Neural cell (in vitro differentiated cells): ENCODE data around the gene SYK. TPM values are rescaled to one million over a fixed set of nuclear protein-coding genes. Genes with fewer than 3 reads are reported as not detected.

Source experiments
- H2AFZ ChIP-seq: fragments of 200-600, 300-800 bp; sonication (generic), shearing (Covaris generic); 2 replicates; pipeline ENCODE4 v1.6.0; 2014; ENCODE audit warnings: low read depth, mild to moderate bottlenecking, antibody characterized with exemption, low read length, moderate library complexity
- H3F3A ChIP-seq: fragments of 200-600 bp; shearing (Covaris generic); 2 replicates; pipeline ENCODE4 v1.6.1; 2016; ENCODE audit warnings: mild to moderate bottlenecking, moderate library complexity, mixed read lengths, antibody characterized with exemption, low read length; ENCODE audit not compliant: insufficient read depth, poor library complexity, severe bottlenecking
- H3K27ac ChIP-seq: fragments of 200-600, 300-800 bp; sonication (generic), shearing (Covaris generic); 2 replicates; pipeline ENCODE4 v1.5.1; 2014; ENCODE audit warnings: mild to moderate bottlenecking, low read length, moderate library complexity
- H3K27me3 ChIP-seq: fragments of 300-800, 200-600 bp; sonication (generic), shearing (Covaris generic); 2 replicates; pipeline ENCODE4 v1.6.0; 2014; ENCODE audit warnings: mild to moderate bottlenecking, low read depth, low read length, moderate library complexity; ENCODE audit not compliant: insufficient read depth
- H3K36me3 ChIP-seq: fragments of 300-800, 200-600 bp; sonication (generic), shearing (Covaris generic); 2 replicates; pipeline ENCODE4 v1.5.1; 2014; ENCODE audit warnings: mild to moderate bottlenecking, antibody characterized with exemption, low read length, moderate library complexity; ENCODE audit not compliant: insufficient read depth
- H3K4me2 ChIP-seq: fragments of 300-800, 200-600 bp; sonication (generic), shearing (Covaris generic); 2 replicates; pipeline ENCODE4 v1.6.0; 2014; ENCODE audit warnings: mild to moderate bottlenecking, low read length
- H3K4me3 ChIP-seq: fragments of 300-800, 200-600 bp; sonication (generic), shearing (Covaris generic); 2 replicates; pipeline ENCODE4 v1.5.1; 2014; ENCODE audit warnings: mild to moderate bottlenecking, low read length, moderate library complexity
- H3K79me2 ChIP-seq: fragments of 200-600 bp; shearing (Covaris generic); replicated peaks from 2 replicates; pipeline ENCODE4 v1.6.0; 2014; ENCODE audit warnings: mild to moderate bottlenecking, low read length, moderate library complexity; ENCODE audit not compliant: insufficient read depth
- H3K9ac ChIP-seq: fragments of 300-800, 200-600 bp; sonication (generic), shearing (Covaris generic); 2 replicates; pipeline ENCODE4 v1.6.1; 2016; ENCODE audit warnings: mild to moderate bottlenecking, low read length, mixed read lengths
- H3K9me2 ChIP-seq: fragments of 200-600 bp; shearing (Covaris generic); 2 replicates; pipeline ENCODE4 v1.6.1; 2016; ENCODE audit warnings: mild to moderate bottlenecking, low read length, mixed read lengths; ENCODE audit not compliant: insufficient read depth
- H3K9me3 ChIP-seq: fragments of 200-600, 300-800 bp; sonication (generic), shearing (Covaris generic); 2 replicates; pipeline ENCODE4 v1.6.1; 2016; ENCODE audit warnings: mild to moderate bottlenecking, mixed run types, low read length, moderate library complexity, mixed read lengths
- H4K20me1 ChIP-seq: fragments of 200-600 bp; shearing (Covaris generic); 2 replicates; pipeline ENCODE4 v1.6.1; 2016; ENCODE audit warnings: mild to moderate bottlenecking, mixed run types; ENCODE audit not compliant: insufficient read depth
- EP300 ChIP-seq: fragments of 450-650 bp; conservative IDR thresholded peaks from 2 replicates; pipeline ENCODE4 v1.6.1; 2014; ENCODE audit warnings: antibody characterized with exemption, mild to moderate bottlenecking, moderate library complexity; ENCODE audit not compliant: poor library complexity, severe bottlenecking
- EZH2 ChIP-seq: fragments of 200-600, 300-800 bp; shearing (Covaris generic), sonication (generic); IDR thresholded peaks from 2 replicates; pipeline ENCODE4 v1.6.1; 2014; ENCODE audit warnings: antibody characterized with exemption, low read length, borderline replicate concordance, mild to moderate bottlenecking; ENCODE audit not compliant: insufficient read depth, poor library complexity, severe bottlenecking
- MXI1 ChIP-seq: fragments of 450-650 bp; conservative IDR thresholded peaks from 2 replicates; pipeline ENCODE4 v1.6.1; 2014; ENCODE audit warnings: antibody characterized with exemption, mild to moderate bottlenecking; ENCODE audit not compliant: poor library complexity, severe bottlenecking
- POLR2AphosphoS5 ChIP-seq: IDR thresholded peaks from 2 replicates; pipeline ENCODE4 v1.6.1; 2012
- RAD21 ChIP-seq: fragments of 450-650 bp; conservative IDR thresholded peaks from 2 replicates; pipeline ENCODE4 v1.6.1; 2014; ENCODE audit warnings: antibody characterized with exemption, mild to moderate bottlenecking, moderate library complexity
- SMC3 ChIP-seq: fragments of 450-650 bp; conservative IDR thresholded peaks from 2 replicates; pipeline ENCODE4 v1.6.1; 2014; ENCODE audit warnings: antibody characterized with exemption, mild to moderate bottlenecking, moderate library complexity; ENCODE audit not compliant: poor library complexity
- TAF1 ChIP-seq: IDR thresholded peaks from 2 replicates; pipeline ENCODE4 v1.6.1; 2012; ENCODE audit warnings: low read depth
- polyA plus RNA-seq: library from polyadenylated mRNA; depleted of rRNA; stranded (reverse); fragments of >200 nt; gene quantifications from 2 replicates; pipeline ENCODE4 v1.2.3, GENCODE V29; 2014
- TF ChIP-seq, protein P1 (sequence below): fragments of 450-650 bp; IDR thresholded peaks from 2 replicates; pipeline ENCODE4 v1.5.1; 2014; ENCODE audit warnings: antibody characterized with exemption, mild to moderate bottlenecking, moderate library complexity; ENCODE audit not compliant: poor library complexity, severe bottlenecking
- TF ChIP-seq, protein P2 (sequence below): IDR thresholded peaks from 2 replicates; pipeline ENCODE4 v1.6.1; 2012; ENCODE audit warnings: borderline replicate concordance

The SYK gene
- polyA plus RNA-seq, 1 donor from 2014 or later, result not detected

DNA sequence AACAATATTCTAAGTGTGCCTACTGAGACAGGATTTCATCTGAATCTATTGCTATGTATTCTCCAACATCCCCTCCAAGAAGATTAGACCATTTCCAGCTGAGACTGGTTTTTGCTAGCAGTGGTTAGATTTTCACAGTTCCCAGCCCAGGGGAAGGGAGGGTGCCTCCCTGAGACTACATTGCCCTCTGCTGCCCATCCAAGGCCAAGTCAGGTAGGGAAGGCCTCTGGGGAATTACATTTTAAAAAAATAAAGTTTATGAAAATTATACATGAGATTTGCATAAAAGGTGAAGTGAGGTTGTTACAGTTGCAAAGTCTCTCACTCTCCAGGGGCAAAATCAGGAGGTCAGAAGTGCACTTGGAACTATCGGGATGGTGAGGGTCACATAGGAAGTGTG, 28.0 kb upstream of the SYK start:
- no peaks in the 10 kb centered on the region for H4K20me1 ChIP-seq
- TF ChIP-seq TAF1 (no peak), RAD21 (peak; percentile 57), EP300 (no peak), POLR2AphosphoS5 (no peak), SMC3 (peak; percentile 57), EZH2 (no peak), MXI1 (no peak)
- TF ChIP-seq, protein P1, sequence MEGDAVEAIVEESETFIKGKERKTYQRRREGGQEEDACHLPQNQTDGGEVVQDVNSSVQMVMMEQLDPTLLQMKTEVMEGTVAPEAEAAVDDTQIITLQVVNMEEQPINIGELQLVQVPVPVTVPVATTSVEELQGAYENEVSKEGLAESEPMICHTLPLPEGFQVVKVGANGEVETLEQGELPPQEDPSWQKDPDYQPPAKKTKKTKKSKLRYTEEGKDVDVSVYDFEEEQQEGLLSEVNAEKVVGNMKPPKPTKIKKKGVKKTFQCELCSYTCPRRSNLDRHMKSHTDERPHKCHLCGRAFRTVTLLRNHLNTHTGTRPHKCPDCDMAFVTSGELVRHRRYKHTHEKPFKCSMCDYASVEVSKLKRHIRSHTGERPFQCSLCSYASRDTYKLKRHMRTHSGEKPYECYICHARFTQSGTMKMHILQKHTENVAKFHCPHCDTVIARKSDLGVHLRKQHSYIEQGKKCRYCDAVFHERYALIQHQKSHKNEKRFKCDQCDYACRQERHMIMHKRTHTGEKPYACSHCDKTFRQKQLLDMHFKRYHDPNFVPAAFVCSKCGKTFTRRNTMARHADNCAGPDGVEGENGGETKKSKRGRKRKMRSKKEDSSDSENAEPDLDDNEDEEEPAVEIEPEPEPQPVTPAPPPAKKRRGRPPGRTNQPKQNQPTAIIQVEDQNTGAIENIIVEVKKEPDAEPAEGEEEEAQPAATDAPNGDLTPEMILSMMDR, result peak; percentile 57
- TF ChIP-seq, protein P2, sequence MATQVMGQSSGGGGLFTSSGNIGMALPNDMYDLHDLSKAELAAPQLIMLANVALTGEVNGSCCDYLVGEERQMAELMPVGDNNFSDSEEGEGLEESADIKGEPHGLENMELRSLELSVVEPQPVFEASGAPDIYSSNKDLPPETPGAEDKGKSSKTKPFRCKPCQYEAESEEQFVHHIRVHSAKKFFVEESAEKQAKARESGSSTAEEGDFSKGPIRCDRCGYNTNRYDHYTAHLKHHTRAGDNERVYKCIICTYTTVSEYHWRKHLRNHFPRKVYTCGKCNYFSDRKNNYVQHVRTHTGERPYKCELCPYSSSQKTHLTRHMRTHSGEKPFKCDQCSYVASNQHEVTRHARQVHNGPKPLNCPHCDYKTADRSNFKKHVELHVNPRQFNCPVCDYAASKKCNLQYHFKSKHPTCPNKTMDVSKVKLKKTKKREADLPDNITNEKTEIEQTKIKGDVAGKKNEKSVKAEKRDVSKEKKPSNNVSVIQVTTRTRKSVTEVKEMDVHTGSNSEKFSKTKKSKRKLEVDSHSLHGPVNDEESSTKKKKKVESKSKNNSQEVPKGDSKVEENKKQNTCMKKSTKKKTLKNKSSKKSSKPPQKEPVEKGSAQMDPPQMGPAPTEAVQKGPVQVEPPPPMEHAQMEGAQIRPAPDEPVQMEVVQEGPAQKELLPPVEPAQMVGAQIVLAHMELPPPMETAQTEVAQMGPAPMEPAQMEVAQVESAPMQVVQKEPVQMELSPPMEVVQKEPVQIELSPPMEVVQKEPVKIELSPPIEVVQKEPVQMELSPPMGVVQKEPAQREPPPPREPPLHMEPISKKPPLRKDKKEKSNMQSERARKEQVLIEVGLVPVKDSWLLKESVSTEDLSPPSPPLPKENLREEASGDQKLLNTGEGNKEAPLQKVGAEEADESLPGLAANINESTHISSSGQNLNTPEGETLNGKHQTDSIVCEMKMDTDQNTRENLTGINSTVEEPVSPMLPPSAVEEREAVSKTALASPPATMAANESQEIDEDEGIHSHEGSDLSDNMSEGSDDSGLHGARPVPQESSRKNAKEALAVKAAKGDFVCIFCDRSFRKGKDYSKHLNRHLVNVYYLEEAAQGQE, result no peak
- H3K79me2 ChIP-seq, result no peaks in the 10 kb centered on the region
- no peak overlapping the region for H3K4me3 ChIP-seq
- H3K9me3 ChIP-seq, result no peaks in the 10 kb centered on the region
- no peaks in the 10 kb centered on the region for H3K9me2 ChIP-seq
- no peaks in the 10 kb centered on the region for H3F3A ChIP-seq
- no peak overlapping the region for H3K9ac ChIP-seq
- no peaks in the 10 kb centered on the region for H3K27me3 ChIP-seq
- H3K4me2 ChIP-seq, result no peak overlapping the region
- H3K27ac ChIP-seq, result no peak overlapping the region
- no peaks in the 10 kb centered on the region for H3K36me3 ChIP-seq
- no peak overlapping the region for H2AFZ ChIP-seq

DNA sequence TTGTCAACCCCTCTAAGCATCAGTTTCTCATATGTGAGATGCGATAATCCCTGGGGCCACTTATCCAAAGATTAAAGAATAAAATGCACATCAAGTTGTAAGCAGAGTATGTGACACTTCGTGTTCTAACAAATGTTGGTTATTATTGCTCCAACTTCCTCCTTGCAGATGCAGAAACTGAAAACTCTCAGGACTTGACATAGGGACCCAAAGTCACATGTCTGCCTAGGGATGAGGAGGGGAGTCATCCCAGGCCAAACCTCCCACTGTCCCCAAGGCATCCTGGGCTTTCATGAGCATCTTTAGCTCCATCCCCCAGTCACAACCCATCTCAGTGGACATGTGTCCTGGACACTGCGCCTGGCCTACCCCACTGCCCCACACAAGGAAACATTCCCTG, 27.5 kb upstream of the SYK start:
- H3K9ac ChIP-seq, result no peak overlapping the region
- no peaks in the 10 kb centered on the region for H3K36me3 ChIP-seq
- no peaks in the 10 kb centered on the region for H3F3A ChIP-seq
- no peak overlapping the region for H2AFZ ChIP-seq
- no peaks in the 10 kb centered on the region for H3K79me2 ChIP-seq
- TF ChIP-seq SMC3 (no peak), EP300 (no peak)
- TF ChIP-seq, protein P2, result no peak
- no peak overlapping the region for H3K4me2 ChIP-seq
- no peak overlapping the region for H3K27ac ChIP-seq
- H3K9me3 ChIP-seq, result no peaks in the 10 kb centered on the region
- H3K27me3 ChIP-seq, result no peaks in the 10 kb centered on the region
- H4K20me1 ChIP-seq, result no peaks in the 10 kb centered on the region
- no peak overlapping the region for H3K4me3 ChIP-seq
- no peaks in the 10 kb centered on the region for H3K9me2 ChIP-seq
